Lower leg skin (tissue), 4 donors: ENCODE measurements around the gene SPDYE4. TPM values are rescaled to one million over a fixed set of nuclear protein-coding genes. Genes with fewer than 3 reads are reported as not detected.

ENCODE experiments used
- DNase-seq, 2 donors: peaks; one replicate each; pipeline ENCODE4 v3.0.0-alpha.2; 2019; ENCODE audit warnings: low spot score in 2 of 2
- H3K4me3 ChIP-seq: fragments of 200-600 bp; sonication (generic); 2 replicates; pipeline ENCODE4 v1.5.1; 2017; ENCODE audit warnings: mild to moderate bottlenecking, low read depth; ENCODE audit not compliant: poor library complexity, severe bottlenecking
- POLR2A ChIP-seq, 2 donors: fragments of 450-650 bp; IDR thresholded peaks; one replicate each; pipeline ENCODE4 v1.6.1; 2016 to 2017; ENCODE audit warnings: antibody characterized with exemption in 2 of 2, mild to moderate bottlenecking in 1 of 2, moderate library complexity in 1 of 2
- WGBS, 2 donors: methylation state at CpG; one replicate each; pipeline ENCODE4 v1.1.5; 2018; 5-methylcytosine and 5-hydroxymethylcytosine counted together
- intact Hi-C: fragments of 100-400 bp; cut with DNase I; formaldehyde crosslinking; loops from one replicate; pipeline ENCODE4 v1.15.0; 2023; ENCODE audit warnings: low total_unique reads
- total RNA-seq, 4 donors: library from RNA; depleted of rRNA; stranded (reverse); fragments of >200 nt; gene quantifications; one replicate each; pipeline ENCODE4 v1.1.0, GENCODE V29; 2016
- TF ChIP-seq, protein P1 (sequence below), 3 donors: fragments of 450-650 bp; IDR thresholded peaks; one replicate each; pipeline ENCODE4 v1.5.1; 2016; ENCODE audit warnings: antibody characterized with exemption in 3 of 3, mild to moderate bottlenecking in 3 of 3, moderate library complexity in 2 of 3

SPDYE4 gene
- total RNA-seq, 4 donors from 2014 or later: not detected

DNA sequence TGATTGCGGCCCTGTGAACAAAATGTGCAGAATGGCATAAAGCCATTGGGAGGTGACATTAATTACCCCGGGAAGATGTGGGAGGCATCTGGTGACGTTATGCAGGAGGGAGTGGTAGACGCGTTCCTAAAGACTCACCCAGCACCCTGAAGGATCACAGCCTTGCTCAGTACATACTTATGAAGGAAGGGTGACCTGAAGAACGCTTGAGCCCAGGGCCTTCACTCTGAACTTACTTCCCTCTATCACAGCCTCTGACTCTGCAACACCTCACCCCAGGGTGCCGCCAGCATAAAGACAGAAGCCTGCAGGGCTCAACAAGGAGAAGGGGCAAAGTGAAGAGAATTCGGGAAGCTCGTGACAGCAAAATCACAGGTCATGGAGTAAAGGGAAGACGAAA lies 31.4 kb upstream of the SPDYE4 start:
- no peak overlapping the region for H3K4me3 ChIP-seq
- WGBS, 2 donors: 60 to 62% methylated on average over 10 of the region's 10 CpGs
- intact Hi-C loops: no loop called here
- peak in 1 of 2 donors; percentile 7 for DNase-seq
- TF ChIP-seq, protein P1, sequence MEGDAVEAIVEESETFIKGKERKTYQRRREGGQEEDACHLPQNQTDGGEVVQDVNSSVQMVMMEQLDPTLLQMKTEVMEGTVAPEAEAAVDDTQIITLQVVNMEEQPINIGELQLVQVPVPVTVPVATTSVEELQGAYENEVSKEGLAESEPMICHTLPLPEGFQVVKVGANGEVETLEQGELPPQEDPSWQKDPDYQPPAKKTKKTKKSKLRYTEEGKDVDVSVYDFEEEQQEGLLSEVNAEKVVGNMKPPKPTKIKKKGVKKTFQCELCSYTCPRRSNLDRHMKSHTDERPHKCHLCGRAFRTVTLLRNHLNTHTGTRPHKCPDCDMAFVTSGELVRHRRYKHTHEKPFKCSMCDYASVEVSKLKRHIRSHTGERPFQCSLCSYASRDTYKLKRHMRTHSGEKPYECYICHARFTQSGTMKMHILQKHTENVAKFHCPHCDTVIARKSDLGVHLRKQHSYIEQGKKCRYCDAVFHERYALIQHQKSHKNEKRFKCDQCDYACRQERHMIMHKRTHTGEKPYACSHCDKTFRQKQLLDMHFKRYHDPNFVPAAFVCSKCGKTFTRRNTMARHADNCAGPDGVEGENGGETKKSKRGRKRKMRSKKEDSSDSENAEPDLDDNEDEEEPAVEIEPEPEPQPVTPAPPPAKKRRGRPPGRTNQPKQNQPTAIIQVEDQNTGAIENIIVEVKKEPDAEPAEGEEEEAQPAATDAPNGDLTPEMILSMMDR (IDR thresholded peaks at IDR 0.05): no peak
- TF ChIP-seq POLR2A (IDR thresholded peaks at IDR 0.05): no peak

DNA sequence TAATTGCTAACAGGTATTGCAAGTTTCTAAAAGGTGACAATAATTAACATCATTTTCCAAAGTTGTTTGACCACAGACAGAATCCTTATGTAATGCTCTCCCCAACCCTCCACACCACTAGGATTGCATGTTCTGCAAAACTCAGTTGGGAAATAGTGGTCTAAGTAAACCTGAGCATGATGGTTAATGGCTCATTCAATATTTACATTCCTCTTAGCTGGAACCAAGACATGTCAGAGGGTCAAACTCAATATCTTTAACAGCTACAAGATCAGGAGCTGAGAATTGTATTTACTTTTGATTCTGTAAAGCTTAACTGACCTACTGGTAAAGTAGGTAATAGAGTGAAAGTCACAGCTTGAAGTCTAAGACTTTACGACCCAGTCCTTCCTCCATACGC lies 30.7 kb upstream of the SPDYE4 start:
- WGBS, 2 donors: 94% methylated on average over 2 of the region's 2 CpGs
- TF ChIP-seq, protein P1 (IDR thresholded peaks at IDR 0.05): no peak
- TF ChIP-seq POLR2A (IDR thresholded peaks at IDR 0.05): no peak
- no peak overlapping the region for H3K4me3 ChIP-seq
- no peak for DNase-seq
- intact Hi-C loops: no loop called here

DNA sequence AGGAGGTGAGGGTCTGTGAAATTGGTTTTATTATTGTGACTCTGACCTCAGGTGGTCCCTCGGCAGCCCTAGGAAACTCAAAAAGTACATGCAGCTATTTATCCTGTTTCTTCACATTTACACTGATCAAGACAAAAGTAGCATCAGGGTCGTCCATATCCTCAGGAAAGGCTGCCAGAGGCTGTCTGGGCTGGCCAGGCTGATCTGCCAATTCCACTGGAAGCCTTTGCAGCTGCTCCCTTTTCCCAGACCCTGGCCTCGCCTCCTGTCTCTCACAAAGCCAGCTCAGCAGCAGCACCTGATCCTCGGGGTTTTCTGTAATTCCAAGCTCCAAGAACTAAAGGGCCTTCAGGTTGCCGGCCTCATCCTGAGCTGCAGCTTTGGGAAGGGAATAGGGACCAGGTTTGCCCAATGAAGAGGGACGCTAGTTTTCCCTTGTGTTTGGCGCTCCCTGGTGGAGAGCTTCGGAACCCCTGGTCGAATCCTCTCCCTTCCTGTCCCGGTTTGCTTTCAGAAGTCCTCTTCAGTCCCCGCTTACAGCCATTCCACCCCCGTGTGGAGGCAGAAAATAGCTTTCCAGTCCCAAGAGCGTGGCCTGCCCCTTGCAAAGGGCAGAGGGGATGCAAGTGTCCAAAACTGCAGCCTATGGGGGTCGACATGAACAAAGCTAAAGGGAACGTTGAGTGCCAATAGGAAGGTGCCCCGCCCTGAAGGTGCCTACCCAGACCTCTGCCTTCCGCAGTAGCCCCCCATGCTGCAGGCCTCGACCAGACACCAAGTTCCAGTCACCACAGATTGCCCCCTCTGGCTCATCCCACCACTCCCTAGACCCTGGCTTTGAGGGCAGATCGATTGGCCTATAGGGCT lies 27.4 kb upstream of the SPDYE4 start:
- DNase-seq: peak; percentile 74 to 96
- no peak for TF ChIP-seq POLR2A (IDR thresholded peaks at IDR 0.05)
- TF ChIP-seq, protein P1 (IDR thresholded peaks at IDR 0.05): no peak
- intact Hi-C loops: no loop called here
- H3K4me3 ChIP-seq: no peak overlapping the region
- WGBS, 2 donors: 26% methylated on average over 19 of the region's 19 CpGs

GRCh38 chr17:8782176-8782575 lies 23.8 kb upstream of the SPDYE4 start:
- no peak for DNase-seq
- WGBS, 2 donors: 72 to 75% methylated on average over 1 of the region's 1 CpG
- no peak overlapping the region for H3K4me3 ChIP-seq
- intact Hi-C loops: no loop called here
- no peak for TF ChIP-seq POLR2A (IDR thresholded peaks at IDR 0.05)
- TF ChIP-seq, protein P1 (IDR thresholded peaks at IDR 0.05): no peak

DNA sequence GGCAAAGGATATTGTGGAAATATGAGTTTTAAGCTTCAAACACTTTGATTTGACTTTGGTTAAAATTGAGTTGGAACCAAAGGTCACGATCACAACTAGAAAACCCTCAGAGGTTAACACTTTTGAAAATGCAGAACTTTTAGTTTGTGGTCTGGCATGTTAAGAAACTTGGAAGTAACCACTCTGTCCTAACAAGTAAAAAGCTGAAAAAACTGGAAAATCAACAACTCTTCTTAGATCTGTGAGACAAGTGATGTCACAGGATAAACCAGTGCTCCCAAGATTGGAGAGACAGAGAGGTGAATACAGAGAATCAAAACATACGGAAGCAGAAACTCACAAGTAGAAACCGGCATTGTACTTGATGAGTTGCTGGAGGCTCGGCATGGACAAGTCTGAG lies 23.4 kb upstream of the SPDYE4 start:
- 64 to 68% methylated on average over 4 of the region's 4 CpGs for WGBS, 2 donors
- no peak overlapping the region for H3K4me3 ChIP-seq
- no peak for DNase-seq
- TF ChIP-seq POLR2A (IDR thresholded peaks at IDR 0.05): no peak
- TF ChIP-seq, protein P1 (IDR thresholded peaks at IDR 0.05): no peak
- intact Hi-C loops: no loop called here
